T-helper 1 cell treated with Interleukin-12 subunit alpha and Interleukin-12 subunit beta and Interleukin-4 antibody, amounts not matched to agents 30 μg/mL and 1 μg/mL, for 36 hours (primary cell): ENCODE data around the gene AMDHD1.
A peak's percentile ranks its signal among the peaks of the same experiment; 100 is the strongest.

Source experiments
- H3K27ac Mint-ChIP-seq: one replicate; pipeline ENCODE4 v1.8.0; 2021; ENCODE audit warnings: mild to moderate bottlenecking, mixed read lengths
- H3K27me3 Mint-ChIP-seq: one replicate; pipeline ENCODE4 v1.8.0; 2021; ENCODE audit warnings: low read depth, mixed read lengths
- H3K36me3 Mint-ChIP-seq: one replicate; pipeline ENCODE4 v1.8.0; 2021; ENCODE audit warnings: low read depth, mixed read lengths
- H3K4me1 Mint-ChIP-seq: one replicate; pipeline ENCODE4 v1.8.0; 2021; ENCODE audit warnings: low read depth, mixed read lengths
- H3K4me3 Mint-ChIP-seq: one replicate; pipeline ENCODE4 v1.8.0; 2021; ENCODE audit warnings: mild to moderate bottlenecking, moderate library complexity, mixed read lengths
- H3K9me3 Mint-ChIP-seq: one replicate; pipeline ENCODE4 v1.8.0; 2021; ENCODE audit warnings: mixed read lengths

Gene AMDHD1

GRCh38 chr12:95996034-95996658, 53.0 kb downstream of the AMDHD1 start, which contains the start of gene HAL:
TSS of gene HAL (minus strand) at chr12:95996344. CDS start at chr12:95995910, 434 bp downstream.
- Mint-ChIP-seq H3K4me1 (peaks cover 12% of the 10 kb centered on the region), H3K9me3 (no peaks in the 10 kb centered on the region), H3K27ac (no peak within 1 kb of the TSS), H3K27me3 (no peaks in the 10 kb centered on the region), H3K4me3 (no peak within 1 kb of the TSS), H3K36me3 (peaks cover 3% of the 10 kb centered on the region)

GRCh38 chr12:95997276-95997675, 54.1 kb downstream of the AMDHD1 start:
- Mint-ChIP-seq H3K4me1 (peaks cover 12% of the 10 kb centered on the region), H3K27ac (no peak overlapping the region), H3K36me3 (peaks cover 3% of the 10 kb centered on the region), H3K4me3 (no peak overlapping the region), H3K27me3 (no peaks in the 10 kb centered on the region), H3K9me3 (no peaks in the 10 kb centered on the region)

- Mint-ChIP-seq H3K27ac (peak overlapping the region; percentile 53), H3K4me1 (peaks cover 12% of the 10 kb centered on the region), H3K27me3 (no peaks in the 10 kb centered on the region), H3K36me3 (peaks cover 5% of the 10 kb centered on the region), H3K9me3 (no peaks in the 10 kb centered on the region), H3K4me3 (no peak overlapping the region)
Measured at GRCh38 chr12:95997911-95998510, 54.9 kb downstream of the AMDHD1 start.

GRCh38 chr12:95998611-95999286, 55.6 kb downstream of the AMDHD1 start:
- Mint-ChIP-seq H3K36me3 (peaks cover 5% of the 10 kb centered on the region), H3K27me3 (no peaks in the 10 kb centered on the region), H3K27ac (peak overlapping the region; percentile 18)

GRCh38 chr12:95999484-95999883, 56.4 kb downstream of the AMDHD1 start:
- H3K4me3 Mint-ChIP-seq = no peak overlapping the region
- peaks cover 5% of the 10 kb centered on the region for H3K36me3 Mint-ChIP-seq
- no peaks in the 10 kb centered on the region for H3K9me3 Mint-ChIP-seq
- no peak overlapping the region for H3K27ac Mint-ChIP-seq
- H3K4me1 Mint-ChIP-seq = peaks cover 12% of the 10 kb centered on the region
- H3K27me3 Mint-ChIP-seq = no peaks in the 10 kb centered on the region

More at GRCh38 chr12:95998611-95999286, 55.6 kb downstream of the AMDHD1 start:
- peaks cover 12% of the 10 kb centered on the region for H3K4me1 Mint-ChIP-seq
- no peaks in the 10 kb centered on the region for H3K9me3 Mint-ChIP-seq
- no peak overlapping the region for H3K4me3 Mint-ChIP-seq

- Mint-ChIP-seq H3K4me3 (no peak overlapping the region), H3K27ac (no peak overlapping the region), H3K4me1 (peaks cover 12% of the 10 kb centered on the region), H3K36me3 (peaks cover 15% of the 10 kb centered on the region), H3K27me3 (no peaks in the 10 kb centered on the region), H3K9me3 (no peaks in the 10 kb centered on the region)
Measured at GRCh38 chr12:96000858-96001257, 57.7 kb downstream of the AMDHD1 start.

GRCh38 chr12:96006727-96007126, 63.6 kb downstream of the AMDHD1 start:
- peaks cover 27% of the 10 kb centered on the region for H3K36me3 Mint-ChIP-seq
- no peaks in the 10 kb centered on the region for H3K27me3 Mint-ChIP-seq
- H3K27ac Mint-ChIP-seq = no peak overlapping the region
- H3K4me1 Mint-ChIP-seq = no peaks in the 10 kb centered on the region
- H3K9me3 Mint-ChIP-seq = no peaks in the 10 kb centered on the region
- H3K4me3 Mint-ChIP-seq = no peak overlapping the region

GRCh38 chr12:96007729-96008128, 64.6 kb downstream of the AMDHD1 start:
- Mint-ChIP-seq H3K4me1 (no peaks in the 10 kb centered on the region), H3K4me3 (no peak overlapping the region), H3K27ac (no peak overlapping the region), H3K27me3 (no peaks in the 10 kb centered on the region), H3K36me3 (peaks cover 25% of the 10 kb centered on the region), H3K9me3 (no peaks in the 10 kb centered on the region)

GRCh38 chr12:96014943-96015599, 71.9 kb downstream of the AMDHD1 start:
- Mint-ChIP-seq H3K36me3 (peaks cover 30% of the 10 kb centered on the region), H3K9me3 (no peaks in the 10 kb centered on the region), H3K27me3 (no peaks in the 10 kb centered on the region), H3K4me3 (no peak overlapping the region), H3K27ac (no peak overlapping the region), H3K4me1 (no peaks in the 10 kb centered on the region)

- H3K4me3 Mint-ChIP-seq = no peak overlapping the region
- no peaks in the 10 kb centered on the region for H3K9me3 Mint-ChIP-seq
- H3K4me1 Mint-ChIP-seq = peaks cover 1% of the 10 kb centered on the region
- H3K27me3 Mint-ChIP-seq = no peaks in the 10 kb centered on the region
- no peak overlapping the region for H3K27ac Mint-ChIP-seq
- H3K36me3 Mint-ChIP-seq = peaks cover 27% of the 10 kb centered on the region
Measured at GRCh38 chr12:96015672-96016071, 72.5 kb downstream of the AMDHD1 start.
